IMR-90 (cell line): ENCODE results near the gene PKD1.

Source experiments
- CEBPB ChIP-seq: IDR thresholded peaks from 2 replicates; pipeline ENCODE4 v1.6.1; 2012; ENCODE audit warnings: low read depth, low read length, improper control_type of control experiment
- CTCF ChIP-seq: conservative IDR thresholded peaks from 2 replicates; pipeline ENCODE4 v1.5.1; 2012; ENCODE audit warnings: mild to moderate bottlenecking, low read depth, low read length, improper control_type of control experiment
- POLR2A ChIP-seq: IDR thresholded peaks from 2 replicates; pipeline ENCODE4 v1.6.1; 2012; ENCODE audit warnings: mild to moderate bottlenecking, low read depth, low read length
- SMC3 ChIP-seq: fragments of 150-350 bp; IDR thresholded peaks from 2 replicates; pipeline ENCODE4 v1.6.1; 2016; ENCODE audit warnings: low read depth, mild to moderate bottlenecking, antibody characterized with exemption, low read length, moderate library complexity

- TF ChIP-seq CTCF = no peak
- no peak for TF ChIP-seq POLR2A
- no peak for TF ChIP-seq CEBPB
- TF ChIP-seq SMC3 = no peak
These were observed 94.7 kb downstream of the PKD1 start for GRCh38 chr16:2040787-2041522.
